Right lobe of liver (tissue), 6 donors: ENCODE data around the gene EPYC. TPM values are rescaled to one million over a fixed set of nuclear protein-coding genes. Genes with fewer than 3 reads are reported as not detected.

Experiments used
- ATAC-seq, 4 donors: fragments of 200-7000 bp; cut with Tn5 transposase; one replicate each; pipeline ENCODE4 v1.9.1; 2020; ENCODE audit warnings: mild to moderate bottlenecking in 4 of 4, moderate library complexity in 4 of 4
- DNase-seq, 3 donors: peaks; one replicate each; pipeline ENCODE4 v3.0.0-alpha.2; 2020
- H3K27ac ChIP-seq, 3 donors: fragments of 200-600 bp; one replicate each; pipeline ENCODE4 v1.8.0; 2022
- H3K27me3 ChIP-seq, 2 donors: fragments of 200-600 bp; one replicate each; pipeline ENCODE4 v1.8.0; 2022
- H3K36me3 ChIP-seq, 4 donors: fragments of 200-600 bp; sonication (generic) in 1 of 4; one replicate each; pipeline versions ENCODE4 v1.5.1 to v1.8.0; 2017 to 2022; ENCODE audit warnings: control low read depth in 1 of 4
- H3K4me1 ChIP-seq, 4 donors: fragments of 200-600 bp; sonication (generic) in 1 of 4; one replicate each; pipeline versions ENCODE4 v1.5.1 to v1.8.0; 2017 to 2022; ENCODE audit warnings: control low read depth in 1 of 4
- H3K4me3 ChIP-seq, 3 donors: fragments of 200-600 bp; one replicate each; pipeline ENCODE4 v1.8.0; 2022
- H3K9me3 ChIP-seq, 4 donors: fragments of 200-600 bp; sonication (generic) in 1 of 4; one replicate each; pipeline versions ENCODE4 v1.5.1 to v1.8.0; 2017 to 2022; ENCODE audit warnings: control low read depth in 1 of 4
- POLR2A ChIP-seq: fragments of 450-650 bp; IDR thresholded peaks from one replicate; pipeline ENCODE4 v1.6.1; 2017; ENCODE audit warnings: antibody characterized with exemption, mild to moderate bottlenecking
- WGBS: methylation state at CpG from one replicate; pipeline ENCODE4 v1.1.6; 2018; ENCODE audit warnings: low coverage, low lambda C conversion rate; ENCODE audit not compliant: insufficient coverage; ENCODE audit errors: missing lambda C conversion rate; 5-methylcytosine and 5-hydroxymethylcytosine counted together
- intact Hi-C, 2 donors: fragments of 100-400 bp; cut with DNase I; formaldehyde crosslinking; loops; one replicate each; pipeline versions ENCODE4 v1.11.2 to v1.14.1; 2022
- total RNA-seq, 6 experiments: library from RNA; depleted of rRNA in 2 of 6; stranded (reverse); fragments of >200 nt in 2 of 6; fragmentation: NEBNext Ultra II Directional in 3 of 6; extraction: Animal tissue kit (Norgen Biotek cat#: 25700) in 3 of 6; gene quantifications; one replicate each; pipeline versions ENCODE4 v1.1.0 to v1.2.4, GENCODE V29; 2016 to 2023
- TF ChIP-seq, protein P1 (sequence below), 4 donors: fragments of 200-600 bp in 3 of 4; fragments of 450-650 bp in 1 of 4; IDR thresholded peaks; one replicate each; pipeline versions ENCODE4 v1.5.1 to v1.8.0; 2016 to 2022; ENCODE audit warnings: antibody characterized with exemption in 4 of 4, mild to moderate bottlenecking in 2 of 4
- donor health status: DM: no; HTN: yes; CAD: no.
- donor health status: DM: no; HTN: no; CAD: no.
- donor health status: DM: no; HTN: no; CAD: no.
- donor health status: DM: no; HTN: yes; CAD: no.
- donor health status: DM: no; HTN: yes; CAD: no.

The EPYC gene
- total RNA-seq, 6 experiments from 2014 or later, result not detected

DNA sequence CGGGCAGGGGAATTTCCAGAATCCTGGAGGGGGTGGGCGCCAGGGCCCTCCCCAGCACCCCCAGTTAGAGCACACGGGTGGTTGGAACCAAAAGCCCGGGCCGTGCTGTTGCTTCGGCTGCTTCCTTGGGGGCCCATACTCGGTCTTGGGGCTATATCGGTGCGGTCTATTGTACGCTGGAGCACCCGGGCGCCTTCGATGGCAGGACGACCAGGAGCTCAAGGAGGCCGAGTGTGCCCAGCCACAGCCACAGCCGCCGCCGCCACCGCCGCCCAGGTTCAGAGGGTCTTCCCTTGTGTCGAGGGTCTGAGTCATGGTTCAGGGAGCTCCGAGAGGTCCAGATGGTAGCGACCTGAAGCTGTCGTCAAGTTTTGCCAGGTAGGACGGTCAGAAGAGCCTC, 50.3 kb downstream of the EPYC start:
- no peak overlapping the region for H3K27ac ChIP-seq
- ATAC-seq, result peak in 1 of 4 donors; percentile 11
- no peaks in the 10 kb centered on the region for H3K27me3 ChIP-seq
- DNase-seq, result no peak
- no peaks in the 10 kb centered on the region for H3K36me3 ChIP-seq
- no peak for TF ChIP-seq POLR2A
- TF ChIP-seq, protein P1, sequence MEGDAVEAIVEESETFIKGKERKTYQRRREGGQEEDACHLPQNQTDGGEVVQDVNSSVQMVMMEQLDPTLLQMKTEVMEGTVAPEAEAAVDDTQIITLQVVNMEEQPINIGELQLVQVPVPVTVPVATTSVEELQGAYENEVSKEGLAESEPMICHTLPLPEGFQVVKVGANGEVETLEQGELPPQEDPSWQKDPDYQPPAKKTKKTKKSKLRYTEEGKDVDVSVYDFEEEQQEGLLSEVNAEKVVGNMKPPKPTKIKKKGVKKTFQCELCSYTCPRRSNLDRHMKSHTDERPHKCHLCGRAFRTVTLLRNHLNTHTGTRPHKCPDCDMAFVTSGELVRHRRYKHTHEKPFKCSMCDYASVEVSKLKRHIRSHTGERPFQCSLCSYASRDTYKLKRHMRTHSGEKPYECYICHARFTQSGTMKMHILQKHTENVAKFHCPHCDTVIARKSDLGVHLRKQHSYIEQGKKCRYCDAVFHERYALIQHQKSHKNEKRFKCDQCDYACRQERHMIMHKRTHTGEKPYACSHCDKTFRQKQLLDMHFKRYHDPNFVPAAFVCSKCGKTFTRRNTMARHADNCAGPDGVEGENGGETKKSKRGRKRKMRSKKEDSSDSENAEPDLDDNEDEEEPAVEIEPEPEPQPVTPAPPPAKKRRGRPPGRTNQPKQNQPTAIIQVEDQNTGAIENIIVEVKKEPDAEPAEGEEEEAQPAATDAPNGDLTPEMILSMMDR (IDR thresholded peaks at IDR 0.05), result no peak
- WGBS, result no CpG with 5 or more reads among the region's 25 CpGs
- no peaks in the 10 kb centered on the region for H3K4me1 ChIP-seq
- no peaks in the 10 kb centered on the region for H3K9me3 ChIP-seq
- intact Hi-C loops, result no loop called here
- no peak overlapping the region for H3K4me3 ChIP-seq

DNA sequence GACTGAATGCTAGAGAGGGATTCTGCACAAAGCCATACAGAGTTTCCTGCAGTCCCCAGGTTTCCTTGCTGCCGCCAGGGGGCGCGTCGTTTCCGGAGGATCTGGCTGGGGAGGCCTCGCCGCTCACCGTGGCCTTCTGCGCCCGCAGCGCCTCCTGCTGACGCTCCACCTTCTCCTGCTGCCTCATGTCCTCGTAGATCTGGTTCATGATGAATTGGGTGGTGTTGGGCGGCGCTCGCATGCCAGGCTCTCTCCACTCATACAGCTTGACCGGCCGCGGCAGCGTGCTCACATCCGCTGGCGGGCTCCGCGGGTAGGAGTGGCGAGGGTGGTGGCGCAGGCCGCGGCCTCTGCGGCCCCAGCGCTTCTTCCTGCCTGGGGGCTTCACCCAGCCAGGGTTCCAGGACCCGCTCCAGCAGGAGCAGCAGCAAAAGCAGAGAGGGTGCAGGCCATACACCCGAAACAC, 50.8 kb downstream of the EPYC start:
- no peaks in the 10 kb centered on the region for H3K9me3 ChIP-seq
- WGBS, result 61% methylated on average over 19 of the region's 32 CpGs
- H3K4me3 ChIP-seq, result no peak overlapping the region
- no peaks in the 10 kb centered on the region for H3K4me1 ChIP-seq
- no peaks in the 10 kb centered on the region for H3K36me3 ChIP-seq
- TF ChIP-seq, protein P1 (IDR thresholded peaks at IDR 0.05), result peak in 3 of 4 donors; percentile 10 to 29 (median 29)
- no peak for TF ChIP-seq POLR2A
- H3K27me3 ChIP-seq, result no peaks in the 10 kb centered on the region
- ATAC-seq (peak in 2 of 4 donors; percentile 12 to 25), DNase-seq (peak in 1 of 3 donors; percentile 49)
- intact Hi-C loops, result no loop called here
- no peak overlapping the region for H3K27ac ChIP-seq

DNA sequence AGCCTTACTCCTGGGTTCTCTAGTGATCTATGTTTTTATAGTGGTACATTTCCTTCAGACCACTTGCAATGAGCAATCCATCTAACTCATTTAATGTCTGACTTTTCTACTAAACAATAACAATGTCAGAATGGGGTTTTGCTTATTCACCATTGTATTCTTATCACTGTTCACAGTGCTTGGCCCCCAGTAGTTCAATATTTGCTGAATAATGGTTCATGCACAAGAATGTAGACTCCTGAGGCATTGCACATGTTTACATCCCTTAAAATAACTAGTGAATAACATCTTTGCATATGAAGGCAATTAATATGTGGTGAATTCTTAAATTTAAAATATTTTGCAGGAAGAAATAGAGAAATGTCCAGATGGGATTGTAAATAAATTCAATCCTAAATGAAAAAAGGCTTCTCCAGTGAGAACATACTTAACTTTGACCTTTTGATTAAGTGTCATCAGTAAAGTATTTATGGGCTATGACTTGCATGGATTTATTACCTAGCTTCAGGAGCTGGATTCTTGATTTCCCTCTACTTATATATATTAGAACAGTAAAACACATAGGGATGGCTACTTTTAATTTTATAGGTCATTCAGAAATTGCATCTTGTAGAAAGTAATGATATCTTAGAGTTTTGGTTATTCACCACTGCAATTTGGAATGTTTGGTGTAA, 53.2 kb downstream of the EPYC start:
- DNase-seq (no peak), ATAC-seq (no peak)
- H3K9me3 ChIP-seq, result no peaks in the 10 kb centered on the region
- H3K27me3 ChIP-seq, result no peaks in the 10 kb centered on the region
- H3K36me3 ChIP-seq, result no peaks in the 10 kb centered on the region
- TF ChIP-seq, protein P1 (IDR thresholded peaks at IDR 0.05), result no peak
- TF ChIP-seq POLR2A, result no peak
- H3K4me1 ChIP-seq, result no peaks in the 10 kb centered on the region
- H3K27ac ChIP-seq, result no peak overlapping the region
- intact Hi-C loops, result no loop called here
- H3K4me3 ChIP-seq, result no peak overlapping the region

DNA sequence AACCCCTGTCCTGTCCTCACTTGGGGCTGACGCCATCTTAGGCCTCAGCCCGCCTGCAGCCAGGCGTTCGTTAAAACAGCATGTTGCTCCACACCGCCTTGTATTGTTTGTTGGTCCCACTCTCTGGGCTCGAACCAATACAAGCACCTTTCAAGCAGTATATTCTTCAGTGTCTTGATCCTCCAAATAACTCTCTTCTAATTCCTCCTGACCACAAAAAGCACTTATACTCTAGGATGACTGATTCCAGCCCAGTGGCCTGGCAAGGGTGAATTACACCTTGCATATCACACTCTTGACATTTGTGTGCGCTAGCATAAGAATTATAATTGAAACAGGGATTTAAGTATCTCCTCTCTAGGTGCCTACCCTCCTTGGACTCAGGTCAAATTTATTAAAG, 56.9 kb downstream of the EPYC start:
- WGBS, result 93% methylated on average over 7 of the region's 7 CpGs
- no peak for ATAC-seq
- intact Hi-C loops, result no loop called here
- no peak for TF ChIP-seq POLR2A
- TF ChIP-seq, protein P1 (IDR thresholded peaks at IDR 0.05), result no peak
- no peaks in the 10 kb centered on the region for H3K4me1 ChIP-seq
- H3K27me3 ChIP-seq, result no peaks in the 10 kb centered on the region
- H3K4me3 ChIP-seq, result no peak overlapping the region
- no peaks in the 10 kb centered on the region for H3K9me3 ChIP-seq
- H3K36me3 ChIP-seq, result no peaks in the 10 kb centered on the region
- no peak for DNase-seq
- no peak overlapping the region for H3K27ac ChIP-seq
